ENCODE data around the gene ASAH2.

The ASAH2 gene
- long read RNA-seq = 0 reads

GRCh38 chr10:50251394-50251793 lies at the start of gene ASAH2:
Gene ASAH2 (minus strand): TSS chr10:50251516. CDS start chr10:50248610, 2,906 bp downstream.
- Histone ChIP-seq H3K27me3 (ENCODE audit: insufficient read depth, poor library complexity, severe bottlenecking) (peaks cover 4% of the 10 kb centered on the region), H3K27ac (replicated peaks) (no peak within 1 kb of the TSS), H3K4me3 (replicated peaks; ENCODE audit: insufficient read depth, low read length) (no peak within 1 kb of the TSS)
- DNase-seq (ENCODE audit: low read depth in 1 of 2, low spot score in 1 of 2) = no peak
- TF ChIP-seq GABPA (IDR thresholded peaks at IDR 0.05; ENCODE audit: low read depth) (no peak), CTCF (IDR thresholded peaks at IDR 0.05; ENCODE audit: insufficient read depth, low read length) (no peak), SPI1 (IDR thresholded peaks at IDR 0.05; ENCODE audit: borderline replicate concordance, low read depth) (no peak), POLR2AphosphoS5 (IDR thresholded peaks at IDR 0.05; ENCODE audit: low read depth) (no peak), REST (IDR thresholded peaks at IDR 0.05; ENCODE audit: insufficient replicate concordance, low read depth) (no peak)

DNA sequence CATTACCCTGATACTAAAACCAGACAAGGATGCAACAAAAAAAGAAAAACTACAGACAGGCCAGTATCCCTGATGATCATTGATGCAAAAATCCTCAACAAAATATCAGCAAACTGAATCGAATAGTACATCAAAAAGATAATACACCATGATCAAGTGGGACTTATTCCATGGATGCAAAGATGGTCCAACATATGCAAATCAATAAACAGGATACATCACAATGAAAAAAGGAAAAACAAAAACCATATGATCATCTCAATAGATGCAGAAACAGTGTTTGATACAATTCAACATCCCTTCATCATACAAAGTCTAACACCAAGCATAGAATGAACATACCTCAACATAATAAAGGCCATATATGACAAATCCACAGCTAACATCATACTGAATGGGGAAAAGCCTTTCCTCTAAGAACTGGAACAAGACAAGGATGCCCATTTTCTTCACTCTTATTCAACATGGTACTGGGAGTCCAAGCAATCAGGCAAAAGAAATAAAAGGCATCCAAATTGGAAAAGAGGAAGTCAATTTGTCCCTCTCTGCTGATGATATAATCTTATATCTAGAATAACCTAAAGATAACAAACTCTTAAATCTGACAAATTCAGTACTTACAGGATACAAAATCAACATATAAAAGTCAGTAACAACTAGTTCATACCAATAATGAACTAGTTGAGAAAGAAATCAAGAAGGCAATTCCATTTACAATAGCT lies 48.8 kb upstream of the ASAH2 start:
- no peak overlapping the region for H3K4me3 ChIP-seq (replicated peaks; ENCODE audit: insufficient read depth, low read length)
- DNase-seq (ENCODE audit: low read depth in 1 of 2, low spot score in 1 of 2) = no peak
- TF ChIP-seq POLR2AphosphoS5 (IDR thresholded peaks at IDR 0.05; ENCODE audit: low read depth) (no peak), SPI1 (IDR thresholded peaks at IDR 0.05; ENCODE audit: borderline replicate concordance, low read depth) (peak; percentile 79)
- no peak overlapping the region for H3K27ac ChIP-seq (replicated peaks)
- no peaks in the 10 kb centered on the region for H3K27me3 ChIP-seq (ENCODE audit: insufficient read depth, poor library complexity, severe bottlenecking)

- no peak for TF ChIP-seq CTCF (IDR thresholded peaks at IDR 0.05; ENCODE audit: insufficient read depth, low read length)
- no peak for TF ChIP-seq REST (IDR thresholded peaks at IDR 0.05; ENCODE audit: insufficient replicate concordance, low read depth)
- no peak for TF ChIP-seq POLR2AphosphoS5 (IDR thresholded peaks at IDR 0.05; ENCODE audit: low read depth)
- no peak for TF ChIP-seq SPI1 (IDR thresholded peaks at IDR 0.05; ENCODE audit: borderline replicate concordance, low read depth)
- no peak for TF ChIP-seq GABPA (IDR thresholded peaks at IDR 0.05; ENCODE audit: low read depth)
- Histone ChIP-seq H3K27ac (replicated peaks) (no peak overlapping the region), H3K27me3 (ENCODE audit: insufficient read depth, poor library complexity, severe bottlenecking) (no peaks in the 10 kb centered on the region), H3K4me3 (replicated peaks; ENCODE audit: insufficient read depth, low read length) (no peak overlapping the region)
- DNase-seq (ENCODE audit: low read depth in 1 of 2, low spot score in 1 of 2) = no peak
These were observed 44.1 kb upstream of the ASAH2 start for GRCh38 chr10:50295367-50295766.

DNA sequence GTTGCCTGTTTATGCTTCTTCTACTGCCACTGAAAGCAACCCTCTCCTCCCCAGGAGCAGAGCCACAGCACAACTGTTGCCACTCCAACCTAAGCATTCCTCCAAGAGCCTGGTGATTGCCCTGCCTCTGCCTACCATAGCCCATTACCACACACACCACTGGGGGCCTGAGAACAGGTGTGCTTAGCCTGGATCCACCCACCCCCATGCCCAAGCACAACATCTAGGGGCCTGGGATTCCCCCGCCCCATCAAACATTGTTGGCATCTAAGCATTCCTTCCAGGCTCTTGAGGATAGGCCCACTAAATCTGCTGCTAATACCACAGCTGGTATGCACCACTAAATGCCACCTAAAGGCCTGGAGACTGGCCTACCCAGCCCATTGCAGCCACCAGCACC lies 43.3 kb upstream of the ASAH2 start:
- Histone ChIP-seq H3K4me3 (replicated peaks; ENCODE audit: insufficient read depth, low read length) (no peak overlapping the region), H3K27ac (replicated peaks) (no peak overlapping the region), H3K27me3 (ENCODE audit: insufficient read depth, poor library complexity, severe bottlenecking) (no peaks in the 10 kb centered on the region)
- TF ChIP-seq SPI1 (IDR thresholded peaks at IDR 0.05; ENCODE audit: borderline replicate concordance, low read depth) (no peak), CTCF (IDR thresholded peaks at IDR 0.05; ENCODE audit: insufficient read depth, low read length) (no peak), POLR2AphosphoS5 (IDR thresholded peaks at IDR 0.05; ENCODE audit: low read depth) (no peak), GABPA (IDR thresholded peaks at IDR 0.05; ENCODE audit: low read depth) (no peak), REST (IDR thresholded peaks at IDR 0.05; ENCODE audit: insufficient replicate concordance, low read depth) (no peak)
- no peak for DNase-seq (ENCODE audit: low read depth in 1 of 2, low spot score in 1 of 2)

Measured in HL-60 (cell line).